ENCODE measurements around the gene CDKAL1.
"Not testable (repeated sequence)": the region's sequence is repeated elsewhere in the genome, so short reads cannot be mapped to it uniquely, and the experiment has no call there.

CDKAL1 gene

GRCh38 chr6:20534295-20535262, at the start of gene CDKAL1:
Gene CDKAL1 (plus strand): TSS chr6:20534457. CDS start chr6:20546351, 11,894 bp downstream.
- peak; percentile 88 to 92 for DNase-seq

- no peak for DNase-seq
Measured at GRCh38 chr6:20486641-20487040, 47.6 kb upstream of the CDKAL1 start.

- no peak for DNase-seq
Measured at GRCh38 chr6:20487669-20488375, 46.4 kb upstream of the CDKAL1 start.

GRCh38 chr6:20490591-20490990, 43.7 kb upstream of the CDKAL1 start:
- no peak for DNase-seq

- DNase-seq = no peak
Measured at GRCh38 chr6:20492099-20492498, 42.2 kb upstream of the CDKAL1 start.

GRCh38 chr6:20497216-20498040, 36.8 kb upstream of the CDKAL1 start:
- DNase-seq = no peak

GRCh38 chr6:20498041-20498385, 36.2 kb upstream of the CDKAL1 start:
- no peak for DNase-seq

- no peak for DNase-seq
Measured at GRCh38 chr6:20509212-20509611, 25.0 kb upstream of the CDKAL1 start.

- DNase-seq = no peak
Measured at GRCh38 chr6:20511852-20512251, 22.4 kb upstream of the CDKAL1 start.

GRCh38 chr6:20525208-20525607, 9.0 kb upstream of the CDKAL1 start:
- DNase-seq = not testable (repeated sequence)

- DNase-seq = peak; percentile 58 to 84
Measured at GRCh38 chr6:20529086-20529448, 5.2 kb upstream of the CDKAL1 start.

GRCh38 chr6:20532881-20533280, 1.4 kb upstream of the CDKAL1 start:
- no peak for DNase-seq

- no peak for DNase-seq
Measured at GRCh38 chr6:20533746-20534294, 437 bp upstream of the CDKAL1 start.

- no peak for DNase-seq
Measured at GRCh38 chr6:20538131-20538662, 3.9 kb downstream of the CDKAL1 start.

- no peak for DNase-seq
Measured at GRCh38 chr6:20538907-20539306, 4.7 kb downstream of the CDKAL1 start.

GRCh38 chr6:20539387-20539786, 5.1 kb downstream of the CDKAL1 start:
- DNase-seq = no peak

GRCh38 chr6:20540683-20541082, 6.4 kb downstream of the CDKAL1 start:
- DNase-seq = no peak

- DNase-seq = no peak
Measured at GRCh38 chr6:20541382-20541781, 7.1 kb downstream of the CDKAL1 start.

GRCh38 chr6:20542927-20543602, 8.8 kb downstream of the CDKAL1 start:
- DNase-seq = peak; percentile 83 to 92

- no peak for DNase-seq
Measured at GRCh38 chr6:20548264-20548663, 14.0 kb downstream of the CDKAL1 start.

- not testable (repeated sequence) for DNase-seq
Measured at GRCh38 chr6:20549398-20549797, 15.1 kb downstream of the CDKAL1 start.

GRCh38 chr6:20554326-20554725, 20.1 kb downstream of the CDKAL1 start:
- no peak for DNase-seq

Data from NCI-H526 (cell line).